ENCODE measurements around the gene DOCK1.

The DOCK1 gene

GRCh38 chr10:127275793-127276450 is 370.7 kb downstream of the DOCK1 start:
- Histone ChIP-seq H3K4me3 (ENCODE audit: low read depth in 1 of 2, low read length in 1 of 2) (no peak overlapping the region), H3K4me1 (ENCODE audit: control insufficient read depth in 1 of 2, insufficient read depth in 1 of 2, low read depth in 1 of 2, low read length in 1 of 2) (peaks cover 32 to 42% of the 10 kb centered on the region in 2 experiments), H3K27ac (no peak overlapping the region), H3K27me3 (no peaks in the 10 kb centered on the region), H3K9me3 (no peaks in the 10 kb centered on the region), H3K36me3 (no peaks in the 10 kb centered on the region)
- TF ChIP-seq CTCF (IDR thresholded peaks at IDR 0.05), result no peak

GRCh38 chr10:127276794-127277462 is 371.7 kb downstream of the DOCK1 start:
- H3K36me3 ChIP-seq, result no peaks in the 10 kb centered on the region
- H3K4me1 ChIP-seq (ENCODE audit: control insufficient read depth in 1 of 2, insufficient read depth in 1 of 2, low read depth in 1 of 2, low read length in 1 of 2), result peaks cover 32 to 42% of the 10 kb centered on the region in 2 experiments
- no peaks in the 10 kb centered on the region for H3K9me3 ChIP-seq
- no peak for TF ChIP-seq CTCF (IDR thresholded peaks at IDR 0.05)
- peak overlapping the region; percentile 8 for H3K27ac ChIP-seq
- no peak overlapping the region for H3K4me3 ChIP-seq (ENCODE audit: low read depth in 1 of 2, low read length in 1 of 2)
- no peaks in the 10 kb centered on the region for H3K27me3 ChIP-seq

GRCh38 chr10:127278001-127278400 is 372.8 kb downstream of the DOCK1 start:
- H3K27ac ChIP-seq, result peak overlapping the region; percentile 52
- H3K4me1 ChIP-seq (ENCODE audit: control insufficient read depth in 1 of 2, insufficient read depth in 1 of 2, low read depth in 1 of 2, low read length in 1 of 2), result peaks cover 32 to 42% of the 10 kb centered on the region in 2 experiments
- TF ChIP-seq CTCF (IDR thresholded peaks at IDR 0.05), result no peak
- H3K36me3 ChIP-seq, result no peaks in the 10 kb centered on the region
- no peaks in the 10 kb centered on the region for H3K9me3 ChIP-seq
- no peaks in the 10 kb centered on the region for H3K27me3 ChIP-seq
- no peak overlapping the region for H3K4me3 ChIP-seq (ENCODE audit: low read depth in 1 of 2, low read length in 1 of 2)

- Histone ChIP-seq H3K4me3 (ENCODE audit: low read depth in 1 of 2, low read length in 1 of 2) (no peak overlapping the region), H3K36me3 (no peaks in the 10 kb centered on the region), H3K4me1 (ENCODE audit: control insufficient read depth in 1 of 2, insufficient read depth in 1 of 2, low read depth in 1 of 2, low read length in 1 of 2) (peaks cover 32 to 42% of the 10 kb centered on the region in 2 experiments), H3K27me3 (no peaks in the 10 kb centered on the region), H3K9me3 (no peaks in the 10 kb centered on the region), H3K27ac (peak overlapping the region; percentile 52)
- TF ChIP-seq CTCF (IDR thresholded peaks at IDR 0.05), result no peak
Observed at GRCh38 chr10:127279334-127279774, 374.1 kb downstream of the DOCK1 start.

GRCh38 chr10:127280446-127280845 is 375.2 kb downstream of the DOCK1 start:
- Histone ChIP-seq H3K9me3 (no peaks in the 10 kb centered on the region), H3K27me3 (no peaks in the 10 kb centered on the region), H3K36me3 (no peaks in the 10 kb centered on the region), H3K27ac (no peak overlapping the region), H3K4me1 (ENCODE audit: control insufficient read depth in 1 of 2, insufficient read depth in 1 of 2, low read depth in 1 of 2, low read length in 1 of 2) (peaks cover 32 to 40% of the 10 kb centered on the region in 2 experiments), H3K4me3 (ENCODE audit: low read depth in 1 of 2, low read length in 1 of 2) (no peak overlapping the region)
- TF ChIP-seq CTCF (IDR thresholded peaks at IDR 0.05), result no peak
